Measurements from ENCODE around the gene VARS1. TPM values are rescaled to one million over a fixed set of nuclear protein-coding genes. Genes with fewer than 3 reads are reported as not detected.

VARS1 gene
- total and polyA plus RNA-seq, 2 of the 8 experiments (the other 6 are each of a cell fraction or from before 2014, with no cell fraction given): 53.5 to 162 TPM

GRCh38 chr6:31760790-31761189, 34.8 kb downstream of the VARS1 start (continued):
- TF ChIP-seq, protein P1, sequence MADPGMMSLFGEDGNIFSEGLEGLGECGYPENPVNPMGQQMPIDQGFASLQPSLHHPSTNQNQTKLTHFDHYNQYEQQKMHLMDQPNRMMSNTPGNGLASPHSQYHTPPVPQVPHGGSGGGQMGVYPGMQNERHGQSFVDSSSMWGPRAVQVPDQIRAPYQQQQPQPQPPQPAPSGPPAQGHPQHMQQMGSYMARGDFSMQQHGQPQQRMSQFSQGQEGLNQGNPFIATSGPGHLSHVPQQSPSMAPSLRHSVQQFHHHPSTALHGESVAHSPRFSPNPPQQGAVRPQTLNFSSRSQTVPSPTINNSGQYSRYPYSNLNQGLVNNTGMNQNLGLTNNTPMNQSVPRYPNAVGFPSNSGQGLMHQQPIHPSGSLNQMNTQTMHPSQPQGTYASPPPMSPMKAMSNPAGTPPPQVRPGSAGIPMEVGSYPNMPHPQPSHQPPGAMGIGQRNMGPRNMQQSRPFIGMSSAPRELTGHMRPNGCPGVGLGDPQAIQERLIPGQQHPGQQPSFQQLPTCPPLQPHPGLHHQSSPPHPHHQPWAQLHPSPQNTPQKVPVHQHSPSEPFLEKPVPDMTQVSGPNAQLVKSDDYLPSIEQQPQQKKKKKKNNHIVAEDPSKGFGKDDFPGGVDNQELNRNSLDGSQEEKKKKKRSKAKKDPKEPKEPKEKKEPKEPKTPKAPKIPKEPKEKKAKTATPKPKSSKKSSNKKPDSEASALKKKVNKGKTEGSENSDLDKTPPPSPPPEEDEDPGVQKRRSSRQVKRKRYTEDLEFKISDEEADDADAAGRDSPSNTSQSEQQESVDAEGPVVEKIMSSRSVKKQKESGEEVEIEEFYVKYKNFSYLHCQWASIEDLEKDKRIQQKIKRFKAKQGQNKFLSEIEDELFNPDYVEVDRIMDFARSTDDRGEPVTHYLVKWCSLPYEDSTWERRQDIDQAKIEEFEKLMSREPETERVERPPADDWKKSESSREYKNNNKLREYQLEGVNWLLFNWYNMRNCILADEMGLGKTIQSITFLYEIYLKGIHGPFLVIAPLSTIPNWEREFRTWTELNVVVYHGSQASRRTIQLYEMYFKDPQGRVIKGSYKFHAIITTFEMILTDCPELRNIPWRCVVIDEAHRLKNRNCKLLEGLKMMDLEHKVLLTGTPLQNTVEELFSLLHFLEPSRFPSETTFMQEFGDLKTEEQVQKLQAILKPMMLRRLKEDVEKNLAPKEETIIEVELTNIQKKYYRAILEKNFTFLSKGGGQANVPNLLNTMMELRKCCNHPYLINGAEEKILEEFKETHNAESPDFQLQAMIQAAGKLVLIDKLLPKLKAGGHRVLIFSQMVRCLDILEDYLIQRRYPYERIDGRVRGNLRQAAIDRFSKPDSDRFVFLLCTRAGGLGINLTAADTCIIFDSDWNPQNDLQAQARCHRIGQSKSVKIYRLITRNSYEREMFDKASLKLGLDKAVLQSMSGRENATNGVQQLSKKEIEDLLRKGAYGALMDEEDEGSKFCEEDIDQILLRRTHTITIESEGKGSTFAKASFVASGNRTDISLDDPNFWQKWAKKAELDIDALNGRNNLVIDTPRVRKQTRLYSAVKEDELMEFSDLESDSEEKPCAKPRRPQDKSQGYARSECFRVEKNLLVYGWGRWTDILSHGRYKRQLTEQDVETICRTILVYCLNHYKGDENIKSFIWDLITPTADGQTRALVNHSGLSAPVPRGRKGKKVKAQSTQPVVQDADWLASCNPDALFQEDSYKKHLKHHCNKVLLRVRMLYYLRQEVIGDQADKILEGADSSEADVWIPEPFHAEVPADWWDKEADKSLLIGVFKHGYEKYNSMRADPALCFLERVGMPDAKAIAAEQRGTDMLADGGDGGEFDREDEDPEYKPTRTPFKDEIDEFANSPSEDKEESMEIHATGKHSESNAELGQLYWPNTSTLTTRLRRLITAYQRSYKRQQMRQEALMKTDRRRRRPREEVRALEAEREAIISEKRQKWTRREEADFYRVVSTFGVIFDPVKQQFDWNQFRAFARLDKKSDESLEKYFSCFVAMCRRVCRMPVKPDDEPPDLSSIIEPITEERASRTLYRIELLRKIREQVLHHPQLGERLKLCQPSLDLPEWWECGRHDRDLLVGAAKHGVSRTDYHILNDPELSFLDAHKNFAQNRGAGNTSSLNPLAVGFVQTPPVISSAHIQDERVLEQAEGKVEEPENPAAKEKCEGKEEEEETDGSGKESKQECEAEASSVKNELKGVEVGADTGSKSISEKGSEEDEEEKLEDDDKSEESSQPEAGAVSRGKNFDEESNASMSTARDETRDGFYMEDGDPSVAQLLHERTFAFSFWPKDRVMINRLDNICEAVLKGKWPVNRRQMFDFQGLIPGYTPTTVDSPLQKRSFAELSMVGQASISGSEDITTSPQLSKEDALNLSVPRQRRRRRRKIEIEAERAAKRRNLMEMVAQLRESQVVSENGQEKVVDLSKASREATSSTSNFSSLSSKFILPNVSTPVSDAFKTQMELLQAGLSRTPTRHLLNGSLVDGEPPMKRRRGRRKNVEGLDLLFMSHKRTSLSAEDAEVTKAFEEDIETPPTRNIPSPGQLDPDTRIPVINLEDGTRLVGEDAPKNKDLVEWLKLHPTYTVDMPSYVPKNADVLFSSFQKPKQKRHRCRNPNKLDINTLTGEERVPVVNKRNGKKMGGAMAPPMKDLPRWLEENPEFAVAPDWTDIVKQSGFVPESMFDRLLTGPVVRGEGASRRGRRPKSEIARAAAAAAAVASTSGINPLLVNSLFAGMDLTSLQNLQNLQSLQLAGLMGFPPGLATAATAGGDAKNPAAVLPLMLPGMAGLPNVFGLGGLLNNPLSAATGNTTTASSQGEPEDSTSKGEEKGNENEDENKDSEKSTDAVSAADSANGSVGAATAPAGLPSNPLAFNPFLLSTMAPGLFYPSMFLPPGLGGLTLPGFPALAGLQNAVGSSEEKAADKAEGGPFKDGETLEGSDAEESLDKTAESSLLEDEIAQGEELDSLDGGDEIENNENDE (IDR thresholded peaks at IDR 0.05; ENCODE audit: insufficient replicate concordance, low read length): no peak
- no peak for TF ChIP-seq CBX8 (IDR thresholded peaks at IDR 0.05; ENCODE audit: borderline replicate concordance, low read depth, low read length)
- no peak for TF ChIP-seq SAP30 (IDR thresholded peaks at IDR 0.05; ENCODE audit: insufficient read depth, insufficient replicate concordance, low read length)
- no peak for TF ChIP-seq JUN (IDR thresholded peaks at IDR 0.05; ENCODE audit: low read depth, low read length)
- TF ChIP-seq RNF2 (IDR thresholded peaks at IDR 0.05; ENCODE audit: borderline replicate concordance, low read depth, low read length, missing control alignments, poor library complexity, severe bottlenecking): no peak
- TF ChIP-seq, protein P2, sequence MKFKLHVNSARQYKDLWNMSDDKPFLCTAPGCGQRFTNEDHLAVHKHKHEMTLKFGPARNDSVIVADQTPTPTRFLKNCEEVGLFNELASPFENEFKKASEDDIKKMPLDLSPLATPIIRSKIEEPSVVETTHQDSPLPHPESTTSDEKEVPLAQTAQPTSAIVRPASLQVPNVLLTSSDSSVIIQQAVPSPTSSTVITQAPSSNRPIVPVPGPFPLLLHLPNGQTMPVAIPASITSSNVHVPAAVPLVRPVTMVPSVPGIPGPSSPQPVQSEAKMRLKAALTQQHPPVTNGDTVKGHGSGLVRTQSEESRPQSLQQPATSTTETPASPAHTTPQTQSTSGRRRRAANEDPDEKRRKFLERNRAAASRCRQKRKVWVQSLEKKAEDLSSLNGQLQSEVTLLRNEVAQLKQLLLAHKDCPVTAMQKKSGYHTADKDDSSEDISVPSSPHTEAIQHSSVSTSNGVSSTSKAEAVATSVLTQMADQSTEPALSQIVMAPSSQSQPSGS (IDR thresholded peaks at IDR 0.05; ENCODE audit: low read length): no peak
- no peak for TF ChIP-seq KDM4A (IDR thresholded peaks at IDR 0.05; ENCODE audit: low read depth, low read length, severe bottlenecking)
- no peak for TF ChIP-seq KDM5A (IDR thresholded peaks at IDR 0.05; ENCODE audit: low read length)
- TF ChIP-seq KDM1A (IDR thresholded peaks at IDR 0.05; ENCODE audit: borderline replicate concordance, low read length): no peak
